ENCODE data around the gene TMEM245.

TMEM245 gene

GRCh38 chr9:109119439-109120203 lies at the start of gene TMEM245:
TMEM245 (minus strand) TSS chr9:109119947; CDS start chr9:109119913, 34 bp downstream.
- in situ Hi-C loops (cut with MboI; ENCODE audit: low sequenced_read_pairs), result no loop called here

DNA sequence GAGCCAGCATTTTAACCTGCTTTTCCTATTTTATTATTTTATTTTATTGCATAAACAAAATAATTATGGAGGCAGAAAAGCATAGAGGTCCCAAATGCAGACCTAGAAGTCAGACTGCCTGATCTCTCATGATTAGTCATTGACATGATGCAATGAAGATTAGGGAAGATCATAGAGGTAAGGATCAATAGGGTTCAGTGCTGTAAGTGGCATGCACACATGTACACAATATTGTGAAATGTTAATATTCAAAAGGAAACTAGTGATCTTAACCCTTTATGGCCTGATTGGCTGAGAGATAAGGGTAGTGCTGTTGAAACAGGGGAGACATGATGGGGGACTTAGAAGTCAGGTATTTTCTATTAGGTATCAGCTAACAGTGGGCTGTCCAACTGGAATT lies 48.4 kb upstream of the TMEM245 start:
- in situ Hi-C loops (cut with MboI; ENCODE audit: low sequenced_read_pairs), result no loop called here

DNA sequence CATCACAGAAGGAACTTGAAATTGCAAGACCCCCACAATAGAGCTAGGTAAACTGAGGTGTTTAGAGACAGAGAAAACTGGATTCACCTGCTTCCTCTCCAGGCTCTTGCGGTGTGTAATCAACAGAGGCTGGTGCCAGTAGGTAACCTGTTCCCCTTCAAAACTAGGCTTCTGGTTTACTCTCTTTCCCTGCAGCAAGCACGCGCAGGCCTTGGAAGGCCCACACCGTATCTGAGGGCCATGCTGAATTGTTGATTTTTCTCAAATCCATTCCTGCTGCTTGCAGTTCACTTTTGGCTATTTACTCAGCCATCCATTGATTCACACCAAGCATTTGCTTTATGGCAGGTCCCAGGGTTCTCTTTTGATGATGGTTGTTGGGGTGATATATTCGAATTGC lies 48.0 kb upstream of the TMEM245 start:
- in situ Hi-C loops (cut with MboI; ENCODE audit: low sequenced_read_pairs), result no loop called here

- in situ Hi-C loops (cut with MboI; ENCODE audit: low sequenced_read_pairs), result no loop called here
Measured at GRCh38 chr9:109166771-109167601, 47.2 kb upstream of the TMEM245 start, which contains the start of gene FRRS1L. FRRS1L (minus strand) TSS chr9:109167249; CDS start chr9:109167138, 111 bp downstream.

GRCh38 chr9:109166171-109166770 lies 46.5 kb upstream of the TMEM245 start:
- in situ Hi-C loops (cut with MboI; ENCODE audit: low sequenced_read_pairs), result no loop called here

DNA sequence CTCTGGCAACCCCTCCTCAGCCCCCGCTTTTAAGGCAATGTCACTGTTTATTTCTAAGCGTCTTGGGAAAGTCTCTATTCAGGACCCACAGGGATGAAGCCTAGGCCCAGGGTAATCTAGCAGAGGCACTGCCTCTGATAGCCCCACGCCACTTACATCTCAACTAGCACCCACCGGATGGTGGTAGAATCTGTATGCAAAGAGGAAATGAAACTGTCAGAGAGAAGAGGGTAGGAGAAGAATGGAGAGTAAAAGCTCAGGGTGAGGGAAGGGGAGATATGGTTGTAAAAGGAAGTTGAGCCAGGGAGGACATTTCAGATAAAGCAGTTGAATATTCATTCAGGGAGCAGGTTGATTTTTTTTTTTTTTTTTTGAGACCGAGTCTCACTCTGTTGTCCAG lies 44.3 kb upstream of the TMEM245 start:
- in situ Hi-C loops (cut with MboI; ENCODE audit: low sequenced_read_pairs), result no loop called here

DNA sequence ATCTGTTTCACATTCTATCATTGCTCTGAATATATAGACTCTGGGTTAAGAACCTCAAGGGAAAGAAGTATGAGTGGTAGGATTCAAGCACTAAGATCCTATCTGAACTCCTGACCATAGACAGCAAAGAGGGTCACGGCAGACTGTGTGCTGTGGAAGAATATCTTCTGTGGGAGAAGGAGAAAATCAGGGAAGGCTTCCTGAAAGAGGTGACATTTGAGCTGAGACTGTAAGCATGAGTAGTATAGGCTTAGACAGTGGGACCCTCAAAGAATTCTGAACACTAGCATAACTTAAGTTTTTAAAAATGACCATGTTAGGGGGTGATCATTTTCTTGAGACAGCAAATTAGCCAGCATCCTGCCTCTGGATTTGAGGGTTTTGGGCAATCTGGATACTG lies 43.4 kb upstream of the TMEM245 start:
- in situ Hi-C loops (cut with MboI; ENCODE audit: low sequenced_read_pairs), result no loop called here

DNA sequence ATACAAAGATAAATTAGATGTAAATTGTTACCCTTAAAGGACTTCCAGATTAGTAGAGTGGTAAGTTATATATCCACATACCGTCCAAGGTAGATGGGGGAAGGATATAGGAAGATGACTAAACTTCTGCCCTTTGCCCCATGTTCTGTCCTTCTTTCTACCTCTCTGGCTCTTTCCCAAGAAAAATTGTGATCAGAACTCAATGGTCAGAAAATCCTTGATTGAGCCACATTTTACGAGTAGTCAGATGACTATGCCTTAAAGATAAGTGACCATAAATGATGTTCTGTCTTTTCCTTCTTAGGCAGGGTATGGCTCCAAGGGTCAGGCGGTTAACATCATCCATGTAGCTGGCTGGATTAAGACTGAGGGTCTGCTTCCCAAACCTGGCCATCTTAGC lies 42.9 kb upstream of the TMEM245 start:
- in situ Hi-C loops (cut with MboI; ENCODE audit: low sequenced_read_pairs), result no loop called here

- in situ Hi-C loops (cut with MboI; ENCODE audit: low sequenced_read_pairs), result no loop called here
Measured at GRCh38 chr9:109161471-109161870, 41.7 kb upstream of the TMEM245 start.

GRCh38 chr9:109159583-109159982 lies 39.8 kb upstream of the TMEM245 start:
- in situ Hi-C loops (cut with MboI; ENCODE audit: low sequenced_read_pairs), result no loop called here

DNA sequence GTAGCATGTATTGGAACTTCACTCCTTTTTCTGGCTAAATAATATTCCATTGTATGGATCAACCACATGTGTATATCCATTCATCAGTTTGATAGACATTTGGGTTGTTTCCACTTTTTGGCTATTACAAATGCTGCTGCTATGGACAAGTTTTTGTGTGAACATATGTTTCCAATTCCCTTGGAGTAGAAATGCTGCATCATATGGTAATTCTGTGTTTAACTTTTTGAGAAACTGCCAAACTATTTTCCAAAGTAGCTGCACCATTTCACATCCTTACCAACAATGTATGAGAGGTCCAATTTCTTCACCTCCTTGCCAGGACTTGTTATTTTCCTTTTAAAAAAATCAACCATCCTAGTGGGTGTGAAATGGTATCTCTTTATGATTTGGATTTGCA lies 38.9 kb upstream of the TMEM245 start:
- in situ Hi-C loops (cut with MboI; ENCODE audit: low sequenced_read_pairs), result no loop called here

DNA sequence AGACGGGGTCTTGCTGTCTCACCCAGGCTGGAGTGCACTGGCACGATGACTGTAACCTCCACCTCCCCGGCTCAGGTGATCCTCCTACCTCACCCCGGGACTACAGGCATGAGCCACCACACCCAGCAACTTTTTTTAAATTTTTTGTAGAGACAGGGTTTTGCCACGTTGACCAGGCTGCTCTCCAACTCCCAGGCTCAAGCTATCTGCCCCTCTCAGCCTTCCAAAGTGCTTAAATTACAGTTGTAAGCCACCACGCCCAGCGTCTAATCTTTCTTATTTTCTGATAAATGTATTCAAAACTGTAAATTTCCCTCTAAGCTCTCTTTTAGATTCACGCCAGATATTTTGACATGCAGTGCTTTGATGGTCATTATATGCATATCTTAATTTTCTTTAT lies 37.0 kb upstream of the TMEM245 start:
- in situ Hi-C loops (cut with MboI; ENCODE audit: low sequenced_read_pairs), result no loop called here

DNA sequence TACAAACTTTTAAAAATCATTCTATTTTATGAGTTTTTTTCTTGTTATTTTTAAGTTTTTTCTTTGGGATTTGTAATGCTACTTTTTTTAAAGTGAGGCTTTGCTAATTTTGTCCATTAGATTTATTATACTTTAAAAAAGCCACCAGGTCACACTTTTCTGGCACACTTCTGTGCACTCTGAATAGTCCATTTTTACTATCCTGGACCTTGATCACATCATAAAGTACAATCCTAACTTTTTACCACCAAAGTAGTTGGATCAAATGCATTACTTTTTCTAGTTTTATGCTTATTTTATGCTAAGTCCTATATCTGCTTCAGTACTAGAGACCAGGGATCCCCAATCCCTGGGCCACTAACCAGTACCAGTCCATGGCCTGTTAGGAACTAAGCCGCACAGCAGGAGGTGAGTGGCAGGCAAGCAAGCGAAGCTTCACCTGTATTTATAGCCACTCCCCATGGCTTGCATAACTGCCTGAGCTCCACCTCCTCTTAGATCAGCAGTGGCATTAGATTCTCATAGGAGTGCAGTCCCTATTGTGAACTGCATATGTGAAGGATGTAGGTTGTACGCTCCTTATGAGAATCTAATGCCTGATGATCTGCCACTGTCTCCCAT lies 31.3 kb upstream of the TMEM245 start:
- in situ Hi-C loops (cut with MboI; ENCODE audit: low sequenced_read_pairs), result no loop called here

GRCh38 chr9:109149722-109150121 lies 30.0 kb upstream of the TMEM245 start:
- in situ Hi-C loops (cut with MboI; ENCODE audit: low sequenced_read_pairs), result no loop called here

DNA sequence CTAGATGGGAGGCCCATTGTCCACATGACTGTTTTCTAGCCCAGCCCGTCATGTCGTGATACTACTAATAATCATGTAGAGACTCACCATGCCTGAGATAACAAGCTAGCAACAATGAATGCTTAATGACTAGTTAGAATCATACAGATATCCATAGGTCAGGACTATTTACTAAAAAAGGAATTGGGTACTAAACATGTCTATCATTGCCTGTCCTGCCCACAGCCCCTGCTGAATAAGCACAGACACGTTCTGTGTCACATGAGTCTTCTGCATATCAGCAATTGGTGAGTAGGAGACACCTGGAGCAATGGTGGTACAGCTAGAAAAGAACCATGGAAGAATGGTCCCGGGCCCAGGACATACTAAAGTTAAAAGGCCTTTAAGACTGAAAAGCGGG lies 29.3 kb upstream of the TMEM245 start:
- in situ Hi-C loops (cut with MboI; ENCODE audit: low sequenced_read_pairs), result no loop called here

- in situ Hi-C loops (cut with MboI; ENCODE audit: low sequenced_read_pairs), result no loop called here
Measured at GRCh38 chr9:109145051-109145450, 25.3 kb upstream of the TMEM245 start.

DNA sequence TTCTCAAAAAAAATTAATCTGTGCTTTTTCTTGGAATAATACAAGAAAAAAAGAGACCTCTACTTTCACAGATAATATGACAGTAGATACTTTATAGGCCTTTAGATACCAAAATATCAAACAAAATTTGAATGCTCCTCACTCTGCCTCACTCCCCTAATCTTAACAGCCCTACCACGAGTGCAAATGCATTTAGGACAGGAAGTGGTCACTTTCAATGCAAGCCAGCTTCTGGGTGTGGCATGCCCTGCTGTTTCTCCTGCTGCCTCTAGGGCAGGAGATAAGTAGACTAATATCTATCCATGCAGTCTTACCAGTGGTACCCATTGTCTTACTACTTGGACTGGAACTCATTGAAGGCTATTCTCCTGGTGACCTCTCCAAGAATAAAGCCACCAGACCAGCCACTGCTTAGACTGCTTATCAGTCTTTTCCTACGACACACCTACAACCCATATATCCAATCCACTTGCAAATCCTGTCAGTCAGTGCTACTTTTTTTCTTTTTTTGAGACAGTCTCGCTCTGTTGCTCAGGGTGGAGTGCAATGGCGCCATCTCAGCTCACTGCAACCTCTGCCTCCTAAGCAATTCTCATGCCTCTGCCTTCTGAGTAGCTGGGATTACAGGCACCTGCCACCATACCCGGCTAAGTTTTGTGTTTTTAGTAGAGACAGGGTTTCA lies 24.3 kb upstream of the TMEM245 start:
- in situ Hi-C loops (cut with MboI; ENCODE audit: low sequenced_read_pairs), result no loop called here

GRCh38 chr9:109141375-109141774 lies 21.6 kb upstream of the TMEM245 start:
- in situ Hi-C loops (cut with MboI; ENCODE audit: low sequenced_read_pairs), result no loop called here

- in situ Hi-C loops (cut with MboI; ENCODE audit: low sequenced_read_pairs), result no loop called here
Measured at GRCh38 chr9:109139851-109140250, 20.1 kb upstream of the TMEM245 start.

GRCh38 chr9:109138421-109138820 lies 18.7 kb upstream of the TMEM245 start:
- in situ Hi-C loops (cut with MboI; ENCODE audit: low sequenced_read_pairs), result no loop called here

DNA sequence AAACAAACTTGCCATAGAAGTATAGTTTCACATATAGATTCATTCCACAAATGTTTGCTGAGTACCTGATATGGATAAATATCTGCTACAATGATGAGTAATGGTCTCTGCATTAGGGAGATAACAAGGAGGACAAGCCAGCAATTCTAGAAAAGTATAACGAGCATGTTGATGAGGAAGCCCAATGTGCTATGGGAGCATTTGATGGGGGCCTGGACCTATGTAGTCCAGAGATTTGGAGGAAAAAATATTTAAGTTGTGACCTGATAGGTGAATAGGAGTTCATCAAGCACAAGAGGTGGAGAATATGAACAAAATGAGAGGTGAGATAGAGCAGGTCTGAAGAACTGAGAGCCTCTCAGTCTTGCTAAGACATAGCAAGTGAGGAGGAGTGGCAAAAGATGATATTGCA lies 14.4 kb upstream of the TMEM245 start:
- in situ Hi-C loops (cut with MboI; ENCODE audit: low sequenced_read_pairs), result no loop called here
